GM12865 (cell line): Measurements from ENCODE around the gene MRPL51.

Experiments
- DNase-seq: peaks from one replicate; pipeline ENCODE4 v3.0.0; 2010; ENCODE audit warnings: low read depth
- H3K4me3 ChIP-seq: 2 replicates; pipeline ENCODE4 v1.5.1; 2011; ENCODE audit warnings: mild to moderate bottlenecking, low read depth, low read length, control low read depth
- CTCF ChIP-seq: IDR thresholded peaks from 2 replicates; pipeline ENCODE4 v1.5.1; 2011; ENCODE audit warnings: low read length, control low read depth, low read depth, inconsistent platforms; ENCODE audit not compliant: insufficient read depth; ENCODE audit errors: missing control alignments

The MRPL51 gene

GRCh38 chr12:6492838-6493496, at the start of gene MRPL51:
Gene MRPL51, minus strand, starts transcription at chr12:6493262. Its CDS starts 126 bp downstream, at chr12:6493136.
- peak within 1 kb of the TSS; percentile 90 for H3K4me3 ChIP-seq
- DNase-seq = peak; percentile 98
- TF ChIP-seq CTCF = no peak

- TF ChIP-seq CTCF = no peak
- no peak for DNase-seq
- no peak overlapping the region for H3K4me3 ChIP-seq
These were observed 49.3 kb upstream of the MRPL51 start for GRCh38 chr12:6542209-6543009.

GRCh38 chr12:6541371-6542165, 48.5 kb upstream of the MRPL51 start:
- no peak for DNase-seq
- TF ChIP-seq CTCF = no peak
- no peak overlapping the region for H3K4me3 ChIP-seq

GRCh38 chr12:6540181-6540877, 47.3 kb upstream of the MRPL51 start:
- peak; percentile 20 for TF ChIP-seq CTCF
- peak; percentile 53 for DNase-seq
- no peak overlapping the region for H3K4me3 ChIP-seq

GRCh38 chr12:6539707-6540134, 46.7 kb upstream of the MRPL51 start:
- no peak overlapping the region for H3K4me3 ChIP-seq
- no peak for TF ChIP-seq CTCF
- no peak for DNase-seq

GRCh38 chr12:6539314-6539682, 46.2 kb upstream of the MRPL51 start:
- TF ChIP-seq CTCF = no peak
- peak; percentile 38 for DNase-seq
- no peak overlapping the region for H3K4me3 ChIP-seq
